NK-92 (cell line): Measurements from ENCODE around the gene RFFL.

Source experiments
- DNase-seq: peaks from one replicate; lab custom pipeline; 2025; ENCODE audit not compliant: unreplicated experiment; lab: John Stamatoyannopoulos, UW

Gene RFFL

GRCh38 chr17:34979650-34980352 lies 83.7 kb downstream of the RFFL start:
- no peak for DNase-seq

GRCh38 chr17:34979153-34979552 lies 84.4 kb downstream of the RFFL start:
- no peak for DNase-seq

GRCh38 chr17:34974794-34975785 lies 88.4 kb downstream of the RFFL start:
- no peak for DNase-seq

- no peak for DNase-seq
Observed at GRCh38 chr17:34974179-34974578, 89.3 kb downstream of the RFFL start.

GRCh38 chr17:34961093-34961911 lies 102.2 kb downstream of the RFFL start, which contains the start of the genes CCT6B and ZNF830:
Gene CCT6B (minus strand): TSS chr17:34961460. CDS start chr17:34961393, 67 bp downstream.
Gene ZNF830 (plus strand): TSS chr17:34961540. CDS start chr17:34961567, 27 bp downstream.
- DNase-seq = peak; percentile 55

- no peak for DNase-seq
Observed at GRCh38 chr17:34958438-34958837, 105.1 kb downstream of the RFFL start.
